SU-DHL-6 (cell line): ENCODE data around the gene WNT2B.

Experiments
- H2AFZ ChIP-seq: fragments of 200-600 bp; sonication (generic); 2 replicates; pipeline ENCODE4 v1.6.1; 2014; ENCODE audit warnings: low read depth, mild to moderate bottlenecking, moderate library complexity, mixed read lengths, antibody characterized with exemption, low read length; ENCODE audit not compliant: severe bottlenecking
- H3F3A ChIP-seq: fragments of 200-600 bp; shearing (Covaris generic); 2 replicates; pipeline ENCODE4 v1.6.0; 2016; ENCODE audit warnings: antibody characterized with exemption, mild to moderate bottlenecking; ENCODE audit not compliant: insufficient read depth
- H3K27ac ChIP-seq: fragments of 200-600 bp; sonication (generic); 2 replicates; pipeline ENCODE4 v1.5.1; 2016; ENCODE audit warnings: low read depth, mild to moderate bottlenecking, low read length, moderate library complexity, mixed read lengths
- H3K27me3 ChIP-seq: fragments of 200-600 bp; sonication (generic), shearing (Covaris generic); 2 replicates; pipeline ENCODE4 v1.6.0; 2014; ENCODE audit warnings: mild to moderate bottlenecking, low read length
- H3K36me3 ChIP-seq: fragments of 200-600 bp; sonication (generic); 2 replicates; pipeline ENCODE4 v1.6.1; 2014; ENCODE audit warnings: mild to moderate bottlenecking, low read length, mixed read lengths
- H3K4me2 ChIP-seq: fragments of 300-600, 200-600 bp; shearing (Covaris generic), sonication (generic); 2 replicates; pipeline ENCODE4 v1.6.0; 2014; ENCODE audit warnings: low read length, low read depth, mild to moderate bottlenecking; ENCODE audit not compliant: poor library complexity, severe bottlenecking
- H3K4me3 ChIP-seq: fragments of 200-600 bp; sonication (generic); 2 replicates; pipeline ENCODE4 v1.5.1; 2014; ENCODE audit warnings: antibody characterized with exemption, low read length, mild to moderate bottlenecking, mixed read lengths; ENCODE audit not compliant: insufficient read depth, poor library complexity, severe bottlenecking
- H3K79me2 ChIP-seq: fragments of 200-600 bp; sonication (generic); 2 replicates; pipeline ENCODE4 v1.6.1; 2014; ENCODE audit warnings: mild to moderate bottlenecking, low read length, moderate library complexity; ENCODE audit not compliant: insufficient read depth
- H3K9ac ChIP-seq: fragments of 200-600 bp; sonication (generic); 2 replicates; pipeline ENCODE4 v1.7.0; 2014; ENCODE audit warnings: mild to moderate bottlenecking, low read length
- H3K9me2 ChIP-seq: fragments of 200-600 bp; sonication (generic); replicated peaks from 2 replicates; pipeline ENCODE4 v1.6.1; 2014; ENCODE audit warnings: low read length; ENCODE audit not compliant: insufficient read depth
- H3K9me3 ChIP-seq: fragments of 200-600 bp; sonication (generic); 2 replicates; pipeline ENCODE4 v1.6.1; 2014; ENCODE audit warnings: low read length, mixed read lengths; ENCODE audit not compliant: insufficient read depth
- H4K20me1 ChIP-seq: fragments of 200-600 bp; sonication (generic); 2 replicates; pipeline ENCODE4 v1.6.1; 2014; ENCODE audit warnings: low read depth, mild to moderate bottlenecking, antibody characterized with exemption, low read length, moderate library complexity, mixed read lengths
- EZH2phosphoT487 ChIP-seq: fragments of 200-600 bp; sonication (generic), shearing (Covaris generic); conservative IDR thresholded peaks from 2 replicates; pipeline ENCODE4 v1.6.1; 2018; ENCODE audit warnings: mild to moderate bottlenecking, antibody characterized with exemption, low read length, moderate library complexity, mixed read lengths
- TF ChIP-seq, protein P1 (sequence below): fragments of 200-600 bp; sonication (generic); IDR thresholded peaks from one replicate; pipeline ENCODE4 v1.5.1; 2017; ENCODE audit warnings: antibody characterized with exemption, mild to moderate bottlenecking, low read length, moderate library complexity; ENCODE audit not compliant: insufficient read depth, poor library complexity, severe bottlenecking

The WNT2B gene

DNA sequence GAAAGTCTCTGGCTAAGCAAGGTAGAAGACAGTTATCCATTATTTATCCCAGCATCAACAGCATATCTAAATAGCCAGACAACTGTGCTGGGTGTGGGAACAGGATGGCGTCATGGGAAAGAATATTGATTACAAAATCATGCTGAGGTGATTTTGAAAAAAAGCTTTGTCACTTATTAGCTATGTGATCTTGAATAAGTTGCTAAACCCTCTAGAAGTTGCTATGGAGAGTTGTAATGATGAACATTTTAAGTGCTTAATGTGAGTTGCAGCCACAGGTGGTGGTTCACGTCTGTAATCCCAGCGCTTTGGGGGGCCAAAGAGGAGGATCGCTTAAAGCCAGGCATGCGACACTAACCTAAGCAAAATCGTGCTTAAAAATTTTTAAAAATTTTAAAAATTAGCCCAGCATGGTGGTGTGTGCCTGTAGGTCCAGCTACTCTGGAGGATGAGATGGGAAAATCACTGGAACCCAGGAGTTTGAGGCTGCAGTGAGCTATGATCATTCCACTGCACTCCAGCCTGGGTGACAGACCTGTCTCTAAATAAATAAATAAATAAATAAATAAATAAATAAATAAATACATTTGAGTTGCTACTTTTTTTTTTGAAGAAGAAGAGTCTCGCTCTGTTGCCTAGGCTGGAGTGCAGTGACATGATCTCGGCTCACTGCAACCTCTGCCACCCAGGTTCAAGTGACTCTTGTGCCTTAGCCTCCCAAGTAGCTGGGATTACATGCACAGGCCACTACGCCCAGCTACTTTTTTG, 33.6 kb downstream of the WNT2B start:
- Histone ChIP-seq H3K4me2 (no peak overlapping the region), H3K9ac (no peak overlapping the region), H3K4me3 (no peak overlapping the region), H3K27me3 (no peaks in the 10 kb centered on the region), H3K36me3 (no peaks in the 10 kb centered on the region), H3K27ac (no peak overlapping the region), H4K20me1 (no peaks in the 10 kb centered on the region), H3K79me2 (no peaks in the 10 kb centered on the region), H3F3A (no peaks in the 10 kb centered on the region), H2AFZ (no peak overlapping the region), H3K9me2 (no peaks in the 10 kb centered on the region), H3K9me3 (no peaks in the 10 kb centered on the region)
- TF ChIP-seq, protein P1, sequence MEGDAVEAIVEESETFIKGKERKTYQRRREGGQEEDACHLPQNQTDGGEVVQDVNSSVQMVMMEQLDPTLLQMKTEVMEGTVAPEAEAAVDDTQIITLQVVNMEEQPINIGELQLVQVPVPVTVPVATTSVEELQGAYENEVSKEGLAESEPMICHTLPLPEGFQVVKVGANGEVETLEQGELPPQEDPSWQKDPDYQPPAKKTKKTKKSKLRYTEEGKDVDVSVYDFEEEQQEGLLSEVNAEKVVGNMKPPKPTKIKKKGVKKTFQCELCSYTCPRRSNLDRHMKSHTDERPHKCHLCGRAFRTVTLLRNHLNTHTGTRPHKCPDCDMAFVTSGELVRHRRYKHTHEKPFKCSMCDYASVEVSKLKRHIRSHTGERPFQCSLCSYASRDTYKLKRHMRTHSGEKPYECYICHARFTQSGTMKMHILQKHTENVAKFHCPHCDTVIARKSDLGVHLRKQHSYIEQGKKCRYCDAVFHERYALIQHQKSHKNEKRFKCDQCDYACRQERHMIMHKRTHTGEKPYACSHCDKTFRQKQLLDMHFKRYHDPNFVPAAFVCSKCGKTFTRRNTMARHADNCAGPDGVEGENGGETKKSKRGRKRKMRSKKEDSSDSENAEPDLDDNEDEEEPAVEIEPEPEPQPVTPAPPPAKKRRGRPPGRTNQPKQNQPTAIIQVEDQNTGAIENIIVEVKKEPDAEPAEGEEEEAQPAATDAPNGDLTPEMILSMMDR: no peak
- TF ChIP-seq EZH2phosphoT487: no peak

DNA sequence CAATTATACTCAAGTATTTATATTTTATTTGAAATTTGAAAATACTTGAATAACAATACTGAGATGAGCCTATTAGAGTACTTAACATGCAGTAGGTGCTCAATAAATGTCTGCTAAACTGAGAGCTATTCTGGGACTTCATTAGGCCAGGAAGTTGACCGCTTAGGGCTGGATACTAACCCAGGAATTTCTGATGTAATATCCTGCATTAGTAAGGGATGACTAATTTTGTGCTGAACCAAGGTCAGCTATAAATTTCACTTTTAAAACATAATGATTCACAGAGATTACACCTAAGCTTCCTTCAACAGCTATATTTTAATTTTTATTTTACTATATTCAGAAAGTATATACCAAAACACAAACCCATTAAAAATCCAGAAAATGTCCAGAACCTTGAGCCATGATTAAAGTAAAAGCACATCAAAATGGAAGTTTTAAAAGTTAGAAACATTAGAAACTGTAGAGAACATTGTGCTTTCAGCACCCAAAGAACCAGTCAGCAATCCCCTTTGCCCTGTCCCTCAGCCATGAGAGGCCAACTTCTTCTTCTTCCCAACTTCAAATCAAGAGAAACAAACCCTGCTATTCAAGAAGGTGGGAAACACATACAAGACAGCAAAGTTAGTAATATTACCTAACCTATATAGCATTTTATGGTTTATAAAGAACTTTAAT, 35.4 kb downstream of the WNT2B start:
- no peaks in the 10 kb centered on the region for H3K9me2 ChIP-seq
- no peak overlapping the region for H3K27ac ChIP-seq
- H3K36me3 ChIP-seq: no peaks in the 10 kb centered on the region
- no peaks in the 10 kb centered on the region for H3K27me3 ChIP-seq
- no peak overlapping the region for H3K4me2 ChIP-seq
- no peak for TF ChIP-seq EZH2phosphoT487
- TF ChIP-seq, protein P1: no peak
- no peak overlapping the region for H3K9ac ChIP-seq
- H4K20me1 ChIP-seq: no peaks in the 10 kb centered on the region
- H2AFZ ChIP-seq: no peak overlapping the region
- no peaks in the 10 kb centered on the region for H3K79me2 ChIP-seq
- no peak overlapping the region for H3K4me3 ChIP-seq
- no peaks in the 10 kb centered on the region for H3F3A ChIP-seq
- no peaks in the 10 kb centered on the region for H3K9me3 ChIP-seq

DNA sequence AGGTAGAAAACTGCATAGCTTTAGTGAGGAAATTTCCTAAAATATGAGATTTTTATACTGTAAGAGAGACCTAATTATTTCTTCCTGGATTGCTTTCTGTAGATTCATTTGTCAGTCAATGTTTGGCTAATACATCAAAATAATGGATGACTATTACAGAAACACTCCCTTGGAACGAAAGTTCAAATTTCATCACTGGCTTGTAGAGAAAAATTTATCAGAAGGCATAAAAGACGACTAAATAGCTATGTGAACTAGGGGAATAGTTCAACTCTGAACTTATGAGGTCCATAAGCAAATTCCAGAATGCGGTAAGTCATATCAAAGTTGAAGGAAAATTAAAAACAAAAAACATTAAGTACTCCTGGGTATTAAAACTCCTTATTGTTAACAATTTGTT, 36.0 kb downstream of the WNT2B start:
- TF ChIP-seq EZH2phosphoT487: no peak
- TF ChIP-seq, protein P1: no peak
- Histone ChIP-seq H4K20me1 (no peaks in the 10 kb centered on the region), H3K27me3 (no peaks in the 10 kb centered on the region), H3K9me2 (no peaks in the 10 kb centered on the region), H3K4me3 (no peak overlapping the region), H3F3A (no peaks in the 10 kb centered on the region), H2AFZ (no peak overlapping the region), H3K9me3 (no peaks in the 10 kb centered on the region), H3K36me3 (no peaks in the 10 kb centered on the region), H3K4me2 (no peak overlapping the region), H3K9ac (no peak overlapping the region), H3K27ac (no peak overlapping the region), H3K79me2 (no peaks in the 10 kb centered on the region)
